ENCODE data around the gene ZNF414. TPM values are rescaled to one million over a fixed set of nuclear protein-coding genes. Genes with fewer than 3 reads are reported as not detected.

The ZNF414 gene
- total and polyA plus RNA-seq, 10 of the 15 experiments (the other 5 are each of a cell fraction or from before 2014, with no cell fraction given) = 0.16 to 23.7 (median 5.3) TPM; not detected in 1

DNA sequence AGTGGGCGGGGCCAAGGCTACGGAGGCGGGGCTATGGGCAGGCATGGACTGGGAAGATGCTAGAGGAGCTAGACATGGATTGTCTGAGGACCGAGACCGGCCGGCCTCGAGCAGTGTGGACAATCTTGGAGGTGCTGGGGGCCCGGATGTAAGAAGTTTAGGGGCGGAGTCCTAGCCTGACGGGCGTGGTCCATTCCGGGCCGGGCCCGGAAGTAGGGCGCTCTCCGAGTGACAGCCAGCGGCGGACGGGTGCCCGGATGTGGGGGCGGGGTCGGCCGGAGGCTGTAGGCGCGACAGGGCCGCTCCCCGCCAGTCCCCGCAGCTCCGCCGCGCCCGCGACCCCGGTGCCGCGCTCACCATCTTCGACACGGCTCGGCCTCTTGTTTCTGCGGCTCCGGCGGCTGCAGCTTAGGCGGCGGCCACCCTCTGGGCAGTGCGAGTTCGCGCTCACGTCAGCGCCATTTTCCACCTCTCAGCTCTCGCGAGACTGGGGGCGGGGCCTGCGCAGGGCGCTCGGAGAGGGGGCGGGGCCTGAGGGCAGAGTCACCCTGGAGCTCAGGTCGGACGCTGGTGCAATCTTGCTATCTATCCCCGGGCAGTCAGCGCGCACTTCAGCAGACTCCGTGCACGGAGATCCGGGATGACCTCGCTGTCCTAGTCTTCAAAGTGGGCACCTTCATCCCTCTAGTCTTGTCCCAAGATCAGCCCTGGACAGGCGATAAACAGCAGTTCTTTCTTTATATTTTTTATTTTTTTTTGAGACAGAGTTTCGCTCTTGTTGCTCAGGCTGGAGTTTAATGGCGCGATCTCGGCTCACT, at the start of gene ZNF414 (continued):
- no peak for TF ChIP-seq ZBED1 (IDR thresholded peaks at IDR 0.05; ENCODE audit: borderline replicate concordance)
- no peak for TF ChIP-seq RAD51 (IDR thresholded peaks at IDR 0.05)
- TF ChIP-seq GABPA (IDR thresholded peaks at IDR 0.05; ENCODE audit: low read depth) = peak; percentile 66; the same call in 1 of the 2 replicates
- TF ChIP-seq IRF3 (IDR thresholded peaks at IDR 0.05) = no peak
- no peak for TF ChIP-seq YBX1 (IDR thresholded peaks at IDR 0.05)
- no peak for TF ChIP-seq CHD4 (IDR thresholded peaks at IDR 0.05)
- no peak for TF ChIP-seq FOXK2 (IDR thresholded peaks at IDR 0.05)
- TF ChIP-seq WRNIP1 (IDR thresholded peaks at IDR 0.05; ENCODE audit: borderline replicate concordance, low read depth, low read length) = no peak
- TF ChIP-seq SMAD5 (IDR thresholded peaks at IDR 0.05; ENCODE audit: low read depth) = peak; percentile 58; the same call in 1 of the 2 replicates
- TF ChIP-seq ELK1 (IDR thresholded peaks at IDR 0.05; ENCODE audit: low read depth, low read length) = peak; percentile 78
- TF ChIP-seq PRDM15 (CRISPR knock-in tag; IDR thresholded peaks at IDR 0.05) = no peak
- peak in 1 of 2 experiments; percentile 64; a peak in 2 of 3 replicates for TF ChIP-seq EGR1 (IDR thresholded peaks at IDR 0.05; ENCODE audit: borderline replicate concordance in 1 of 2, low read depth in 2 of 2, low read length in 2 of 2)
- TF ChIP-seq, protein P1, sequence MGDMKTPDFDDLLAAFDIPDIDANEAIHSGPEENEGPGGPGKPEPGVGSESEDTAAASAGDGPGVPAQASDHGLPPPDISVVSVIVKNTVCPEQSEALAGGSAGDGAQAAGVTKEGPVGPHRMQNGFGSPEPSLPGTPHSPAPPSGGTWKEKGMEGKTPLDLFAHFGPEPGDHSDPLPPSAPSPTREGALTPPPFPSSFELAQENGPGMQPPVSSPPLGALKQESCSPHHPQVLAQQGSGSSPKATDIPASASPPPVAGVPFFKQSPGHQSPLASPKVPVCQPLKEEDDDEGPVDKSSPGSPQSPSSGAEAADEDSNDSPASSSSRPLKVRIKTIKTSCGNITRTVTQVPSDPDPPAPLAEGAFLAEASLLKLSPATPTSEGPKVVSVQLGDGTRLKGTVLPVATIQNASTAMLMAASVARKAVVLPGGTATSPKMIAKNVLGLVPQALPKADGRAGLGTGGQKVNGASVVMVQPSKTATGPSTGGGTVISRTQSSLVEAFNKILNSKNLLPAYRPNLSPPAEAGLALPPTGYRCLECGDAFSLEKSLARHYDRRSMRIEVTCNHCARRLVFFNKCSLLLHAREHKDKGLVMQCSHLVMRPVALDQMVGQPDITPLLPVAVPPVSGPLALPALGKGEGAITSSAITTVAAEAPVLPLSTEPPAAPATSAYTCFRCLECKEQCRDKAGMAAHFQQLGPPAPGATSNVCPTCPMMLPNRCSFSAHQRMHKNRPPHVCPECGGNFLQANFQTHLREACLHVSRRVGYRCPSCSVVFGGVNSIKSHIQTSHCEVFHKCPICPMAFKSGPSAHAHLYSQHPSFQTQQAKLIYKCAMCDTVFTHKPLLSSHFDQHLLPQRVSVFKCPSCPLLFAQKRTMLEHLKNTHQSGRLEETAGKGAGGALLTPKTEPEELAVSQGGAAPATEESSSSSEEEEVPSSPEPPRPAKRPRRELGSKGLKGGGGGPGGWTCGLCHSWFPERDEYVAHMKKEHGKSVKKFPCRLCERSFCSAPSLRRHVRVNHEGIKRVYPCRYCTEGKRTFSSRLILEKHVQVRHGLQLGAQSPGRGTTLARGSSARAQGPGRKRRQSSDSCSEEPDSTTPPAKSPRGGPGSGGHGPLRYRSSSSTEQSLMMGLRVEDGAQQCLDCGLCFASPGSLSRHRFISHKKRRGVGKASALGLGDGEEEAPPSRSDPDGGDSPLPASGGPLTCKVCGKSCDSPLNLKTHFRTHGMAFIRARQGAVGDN (IDR thresholded peaks at IDR 0.05) = 0 out of 2 replicates have a peak, but pooled peaks have one; percentile 68
- peak; percentile 51; the same call in 1 of the 2 replicates for TF ChIP-seq CBFB (IDR thresholded peaks at IDR 0.05; ENCODE audit: low read depth)
- TF ChIP-seq ATF3 (IDR thresholded peaks at IDR 0.05; ENCODE audit: borderline replicate concordance, extremely low read depth, low read depth, low read length) = no peak
- no peak for TF ChIP-seq ZNF217 (IDR thresholded peaks at IDR 0.05)
- TF ChIP-seq SMAD1 (IDR thresholded peaks at IDR 0.05; ENCODE audit: low read depth, partially characterized antibody) = no peak

All from GM12878 (cell line).